Astrocyte of the spinal cord (primary cell): ENCODE results near the gene TIAM1.
A peak's percentile ranks its signal among the peaks of the same experiment; 100 is the strongest.

Experiments used
- DNase-seq: peaks from one replicate; pipeline ENCODE4 v3.0.0; 2011; ENCODE audit warnings: low read depth, low spot score
- H3K4me3 ChIP-seq: 2 replicates; pipeline ENCODE4 v1.5.1; 2011; ENCODE audit warnings: low read depth, mild to moderate bottlenecking, low read length, moderate library complexity
- CTCF ChIP-seq: IDR thresholded peaks from 2 replicates; pipeline ENCODE4 v1.5.1; 2012; ENCODE audit warnings: low read depth, mild to moderate bottlenecking, low read length, inconsistent platforms
- in situ Hi-C: cut with HindIII; loops from 2 replicates; pipeline ENCODE4 v1.10.0; 2017; ENCODE audit warnings: low sequenced_read_pairs

TIAM1 gene, protein sequence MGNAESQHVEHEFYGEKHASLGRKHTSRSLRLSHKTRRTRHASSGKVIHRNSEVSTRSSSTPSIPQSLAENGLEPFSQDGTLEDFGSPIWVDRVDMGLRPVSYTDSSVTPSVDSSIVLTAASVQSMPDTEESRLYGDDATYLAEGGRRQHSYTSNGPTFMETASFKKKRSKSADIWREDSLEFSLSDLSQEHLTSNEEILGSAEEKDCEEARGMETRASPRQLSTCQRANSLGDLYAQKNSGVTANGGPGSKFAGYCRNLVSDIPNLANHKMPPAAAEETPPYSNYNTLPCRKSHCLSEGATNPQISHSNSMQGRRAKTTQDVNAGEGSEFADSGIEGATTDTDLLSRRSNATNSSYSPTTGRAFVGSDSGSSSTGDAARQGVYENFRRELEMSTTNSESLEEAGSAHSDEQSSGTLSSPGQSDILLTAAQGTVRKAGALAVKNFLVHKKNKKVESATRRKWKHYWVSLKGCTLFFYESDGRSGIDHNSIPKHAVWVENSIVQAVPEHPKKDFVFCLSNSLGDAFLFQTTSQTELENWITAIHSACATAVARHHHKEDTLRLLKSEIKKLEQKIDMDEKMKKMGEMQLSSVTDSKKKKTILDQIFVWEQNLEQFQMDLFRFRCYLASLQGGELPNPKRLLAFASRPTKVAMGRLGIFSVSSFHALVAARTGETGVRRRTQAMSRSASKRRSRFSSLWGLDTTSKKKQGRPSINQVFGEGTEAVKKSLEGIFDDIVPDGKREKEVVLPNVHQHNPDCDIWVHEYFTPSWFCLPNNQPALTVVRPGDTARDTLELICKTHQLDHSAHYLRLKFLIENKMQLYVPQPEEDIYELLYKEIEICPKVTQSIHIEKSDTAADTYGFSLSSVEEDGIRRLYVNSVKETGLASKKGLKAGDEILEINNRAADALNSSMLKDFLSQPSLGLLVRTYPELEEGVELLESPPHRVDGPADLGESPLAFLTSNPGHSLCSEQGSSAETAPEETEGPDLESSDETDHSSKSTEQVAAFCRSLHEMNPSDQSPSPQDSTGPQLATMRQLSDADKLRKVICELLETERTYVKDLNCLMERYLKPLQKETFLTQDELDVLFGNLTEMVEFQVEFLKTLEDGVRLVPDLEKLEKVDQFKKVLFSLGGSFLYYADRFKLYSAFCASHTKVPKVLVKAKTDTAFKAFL (N-terminal part only)

DNA sequence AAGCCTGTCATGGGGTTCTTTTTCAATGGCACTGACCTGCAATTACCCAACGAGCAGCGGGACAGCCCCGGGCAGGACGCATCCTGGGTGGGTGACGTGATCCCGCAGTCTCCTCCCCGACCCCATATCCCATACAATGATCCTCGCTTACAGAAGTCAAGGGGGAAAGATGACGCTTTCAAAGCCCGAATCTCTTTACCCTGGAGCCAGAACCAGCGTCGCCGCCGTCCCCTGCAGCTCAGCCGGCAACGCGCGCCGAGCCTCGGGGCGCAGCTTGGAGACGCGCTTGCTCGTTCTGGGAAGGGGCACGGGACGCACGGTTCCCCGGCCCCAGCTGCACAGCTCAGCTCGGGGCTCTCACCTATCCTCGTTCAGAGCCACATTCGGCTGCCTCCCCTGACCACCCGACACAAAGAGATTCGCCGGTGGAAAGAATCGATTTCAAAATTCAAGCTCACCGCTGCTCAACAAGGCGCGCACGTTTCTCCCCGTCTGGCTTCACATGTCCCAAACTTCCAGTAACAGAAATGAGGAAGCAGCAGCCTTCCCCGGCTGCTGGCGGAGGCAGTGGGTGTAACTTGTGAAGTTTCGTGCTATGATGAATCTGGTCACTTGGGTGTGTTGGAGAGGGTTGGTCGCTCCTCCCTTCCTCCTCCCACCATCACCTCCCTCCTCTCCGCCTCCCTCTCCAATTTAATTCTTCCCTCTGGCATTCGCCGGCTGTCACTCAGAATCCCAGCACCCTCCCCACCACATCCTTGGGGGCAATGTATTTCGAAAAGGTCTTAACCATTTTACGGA lies at the start of gene TIAM1:
Gene TIAM1, minus strand, starts transcription at position 582 of the 801 bp plus-strand sequence. CDS start 77,289 bp downstream, outside the sequence.
- TF ChIP-seq CTCF = no peak
- in situ Hi-C loops = no loop called here
- peak; percentile 73 for DNase-seq
- H3K4me3 ChIP-seq = peak within 1 kb of the TSS; percentile 64

- TF ChIP-seq CTCF = no peak
- no peak overlapping the region for H3K4me3 ChIP-seq
- DNase-seq = no peak
- in situ Hi-C loops = no loop called here
Observed at GRCh38 chr21:31387560-31388186, 43.6 kb upstream of the TIAM1 start.

DNA sequence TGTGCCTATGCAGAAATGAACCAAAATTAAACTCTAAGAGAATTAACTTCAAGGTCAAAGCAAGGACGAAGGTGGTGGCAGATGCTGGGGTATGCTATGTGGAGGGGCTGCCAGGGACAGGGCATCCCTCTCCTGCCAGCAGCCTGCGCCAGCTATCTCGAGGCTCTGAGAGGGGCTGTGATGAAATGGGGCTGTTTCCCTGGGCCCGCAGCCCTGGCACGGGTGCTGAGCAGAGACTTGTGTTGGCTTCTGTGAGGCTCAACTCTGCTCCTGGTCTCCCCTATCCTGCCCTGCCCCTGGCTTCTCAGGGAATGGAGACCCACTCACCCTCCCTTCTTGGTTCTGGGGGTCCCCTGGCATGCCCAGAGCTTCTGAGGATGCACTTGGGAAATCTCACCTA lies 41.9 kb upstream of the TIAM1 start:
- TF ChIP-seq CTCF = no peak
- in situ Hi-C loops = no loop called here
- H3K4me3 ChIP-seq = no peak overlapping the region
- DNase-seq = no peak

DNA sequence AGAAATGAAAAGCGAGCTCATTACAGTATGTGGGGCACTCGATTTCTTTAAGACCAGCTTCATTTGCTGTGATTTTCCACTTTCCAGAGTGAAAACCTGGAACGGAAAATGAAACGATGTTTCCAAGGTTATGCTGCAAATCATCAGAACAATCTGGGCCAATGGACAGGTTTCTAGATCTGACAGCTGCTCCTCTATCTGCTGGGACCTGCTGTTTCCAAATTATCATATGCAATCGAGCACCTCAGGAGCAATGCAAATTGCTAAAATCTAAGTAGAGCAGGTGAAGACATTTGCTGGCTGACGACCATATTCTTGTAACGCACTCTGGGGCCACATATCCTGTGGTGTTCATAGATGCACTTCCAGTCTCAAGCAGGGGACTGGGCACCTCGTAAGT lies 39.7 kb upstream of the TIAM1 start:
- no peak for TF ChIP-seq CTCF
- H3K4me3 ChIP-seq = no peak overlapping the region
- in situ Hi-C loops = no loop called here
- DNase-seq = no peak

DNA sequence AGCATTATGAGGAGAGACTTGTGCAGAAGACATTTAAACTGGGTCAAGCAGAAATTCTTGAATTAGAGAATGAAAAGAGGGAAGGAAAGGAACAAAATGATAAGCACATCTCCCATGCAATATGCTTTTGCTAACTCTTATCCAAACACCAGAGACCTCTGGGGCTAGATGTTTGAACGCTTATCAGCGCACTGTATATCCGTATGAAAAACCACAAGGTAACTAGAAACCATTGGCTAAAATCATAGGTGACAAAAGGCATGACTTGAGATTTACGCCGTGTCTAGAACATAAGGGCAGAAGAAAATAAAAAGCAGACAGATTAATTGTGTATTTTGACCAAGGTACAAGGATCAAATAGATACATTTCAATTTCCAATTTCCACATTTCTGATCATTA lies 38.0 kb upstream of the TIAM1 start:
- DNase-seq = no peak
- TF ChIP-seq CTCF = no peak
- H3K4me3 ChIP-seq = no peak overlapping the region
- in situ Hi-C loops = no loop called here
